ENCODE data around the gene ARHGAP24. TPM values are rescaled to one million over a fixed set of nuclear protein-coding genes. Genes with fewer than 3 reads are reported as not detected.

ARHGAP24 gene
- total RNA-seq, 2 experiments from 2014 or later: 0.30 to 0.53 TPM

- no peak for TF ChIP-seq CTCF (IDR thresholded peaks at IDR 0.05)
- CTCF ChIA-PET: no interaction called here
- no peak overlapping the region for H3K27ac Mint-ChIP-seq
- DNase-seq: no peak
- H3K4me3 ChIP-seq (ENCODE audit: low read length): peak overlapping the region; percentile 21
- intact Hi-C loops (cut with DNase I, micrococcal nuclease): no loop called here
- H3K9me3 Mint-ChIP-seq: no peaks in the 10 kb centered on the region
- ATAC-seq (ENCODE audit: poor library complexity): no peak
- H3K4me1 Mint-ChIP-seq (ENCODE audit: low read depth): no peaks in the 10 kb centered on the region
- H3K4me3 Mint-ChIP-seq: no peak overlapping the region
- no peaks in the 10 kb centered on the region for H3K36me3 ChIP-seq (ENCODE audit: insufficient read depth, low read length)
- H3K36me3 Mint-ChIP-seq (ENCODE audit: low read depth): no peaks in the 10 kb centered on the region
- no peaks in the 10 kb centered on the region for H3K4me1 ChIP-seq (ENCODE audit: insufficient read depth, low read length)
- H3K9me3 ChIP-seq (ENCODE audit: control insufficient read depth in 1 of 2, insufficient read depth in 1 of 2, low read length in 2 of 2): peaks cover 0 to 10% of the 10 kb centered on the region in 2 experiments
- H3K27me3 ChIP-seq (ENCODE audit: control insufficient read depth in 1 of 2, insufficient read depth in 2 of 2, low read length in 2 of 2): peaks cover 3 to 6% of the 10 kb centered on the region in 2 experiments
- H3K27me3 Mint-ChIP-seq: peaks cover 27% of the 10 kb centered on the region
- no peak overlapping the region for H3K27ac ChIP-seq (ENCODE audit: low read depth in 1 of 2, low read length in 2 of 2)
- POLR2A ChIA-PET: no interaction called here
These were observed 782 bp downstream of the ARHGAP24 start for GRCh38 chr4:85475631-85476233.

GRCh38 chr4:85476381-85476780 lies 1.4 kb downstream of the ARHGAP24 start:
- ATAC-seq (ENCODE audit: poor library complexity): no peak
- intact Hi-C loops (cut with DNase I, micrococcal nuclease): no loop called here
- Mint-ChIP-seq H3K27me3 (peaks cover 27% of the 10 kb centered on the region), H3K9me3 (no peaks in the 10 kb centered on the region), H3K4me1 (ENCODE audit: low read depth) (no peaks in the 10 kb centered on the region), H3K27ac (no peak overlapping the region), H3K4me3 (no peak overlapping the region), H3K36me3 (ENCODE audit: low read depth) (no peaks in the 10 kb centered on the region)
- peaks cover 3 to 6% of the 10 kb centered on the region in 2 experiments for H3K27me3 ChIP-seq (ENCODE audit: control insufficient read depth in 1 of 2, insufficient read depth in 2 of 2, low read length in 2 of 2)
- H3K27ac ChIP-seq (ENCODE audit: low read depth in 1 of 2, low read length in 2 of 2): no peak overlapping the region
- POLR2A ChIA-PET: no interaction called here
- no peak for DNase-seq
- peaks cover 0 to 8% of the 10 kb centered on the region in 2 experiments for H3K9me3 ChIP-seq (ENCODE audit: control insufficient read depth in 1 of 2, insufficient read depth in 1 of 2, low read length in 2 of 2)
- no peak for TF ChIP-seq CTCF (IDR thresholded peaks at IDR 0.05)
- no peak overlapping the region for H3K4me3 ChIP-seq (ENCODE audit: low read length)
- CTCF ChIA-PET: no interaction called here
- H3K4me1 ChIP-seq (ENCODE audit: insufficient read depth, low read length): no peaks in the 10 kb centered on the region
- no peaks in the 10 kb centered on the region for H3K36me3 ChIP-seq (ENCODE audit: insufficient read depth, low read length)

GRCh38 chr4:85477534-85477933 lies 2.6 kb downstream of the ARHGAP24 start:
- no peaks in the 10 kb centered on the region for H3K36me3 Mint-ChIP-seq (ENCODE audit: low read depth)
- Histone ChIP-seq H3K9me3 (ENCODE audit: control insufficient read depth in 1 of 2, insufficient read depth in 1 of 2, low read length in 2 of 2) (peaks cover 0 to 8% of the 10 kb centered on the region in 2 experiments), H3K4me1 (ENCODE audit: insufficient read depth, low read length) (no peaks in the 10 kb centered on the region), H3K27me3 (ENCODE audit: control insufficient read depth in 1 of 2, insufficient read depth in 2 of 2, low read length in 2 of 2) (peaks cover 3 to 6% of the 10 kb centered on the region in 2 experiments), H3K4me3 (ENCODE audit: low read length) (no peak overlapping the region), H3K27ac (ENCODE audit: low read depth in 1 of 2, low read length in 2 of 2) (no peak overlapping the region), H3K36me3 (ENCODE audit: insufficient read depth, low read length) (no peaks in the 10 kb centered on the region)
- H3K4me3 Mint-ChIP-seq: no peak overlapping the region
- peaks cover 23% of the 10 kb centered on the region for H3K27me3 Mint-ChIP-seq
- H3K9me3 Mint-ChIP-seq: no peaks in the 10 kb centered on the region
- no peak overlapping the region for H3K27ac Mint-ChIP-seq
- intact Hi-C loops (cut with DNase I, micrococcal nuclease): no loop called here
- H3K4me1 Mint-ChIP-seq (ENCODE audit: low read depth): no peaks in the 10 kb centered on the region
- ChIA-PET CTCF (no interaction called here), POLR2A (no interaction called here)
- no peak for TF ChIP-seq CTCF (IDR thresholded peaks at IDR 0.05)
- ATAC-seq (ENCODE audit: poor library complexity) (no peak), DNase-seq (no peak)

Measured in CD4-positive, alpha-beta T cell (primary cell).